SU-DHL-6 (cell line): ENCODE measurements around the gene EBF3.

Experiments used
- H2AFZ ChIP-seq: fragments of 200-600 bp; sonication (generic); 2 replicates; pipeline ENCODE4 v1.6.1; 2014; ENCODE audit warnings: low read depth, mild to moderate bottlenecking, moderate library complexity, mixed read lengths, antibody characterized with exemption, low read length; ENCODE audit not compliant: severe bottlenecking
- H3F3A ChIP-seq: fragments of 200-600 bp; shearing (Covaris generic); 2 replicates; pipeline ENCODE4 v1.6.0; 2016; ENCODE audit warnings: antibody characterized with exemption, mild to moderate bottlenecking; ENCODE audit not compliant: insufficient read depth
- H3K27ac ChIP-seq: fragments of 200-600 bp; sonication (generic); 2 replicates; pipeline ENCODE4 v1.5.1; 2016; ENCODE audit warnings: low read depth, mild to moderate bottlenecking, low read length, moderate library complexity, mixed read lengths
- H3K27me3 ChIP-seq: fragments of 200-600 bp; sonication (generic), shearing (Covaris generic); 2 replicates; pipeline ENCODE4 v1.6.0; 2014; ENCODE audit warnings: mild to moderate bottlenecking, low read length
- H3K36me3 ChIP-seq: fragments of 200-600 bp; sonication (generic); 2 replicates; pipeline ENCODE4 v1.6.1; 2014; ENCODE audit warnings: mild to moderate bottlenecking, low read length, mixed read lengths
- H3K4me2 ChIP-seq: fragments of 300-600, 200-600 bp; shearing (Covaris generic), sonication (generic); 2 replicates; pipeline ENCODE4 v1.6.0; 2014; ENCODE audit warnings: low read length, low read depth, mild to moderate bottlenecking; ENCODE audit not compliant: poor library complexity, severe bottlenecking
- H3K4me3 ChIP-seq: fragments of 200-600 bp; sonication (generic); 2 replicates; pipeline ENCODE4 v1.5.1; 2014; ENCODE audit warnings: antibody characterized with exemption, low read length, mild to moderate bottlenecking, mixed read lengths; ENCODE audit not compliant: insufficient read depth, poor library complexity, severe bottlenecking
- H3K79me2 ChIP-seq: fragments of 200-600 bp; sonication (generic); 2 replicates; pipeline ENCODE4 v1.6.1; 2014; ENCODE audit warnings: mild to moderate bottlenecking, low read length, moderate library complexity; ENCODE audit not compliant: insufficient read depth
- H3K9ac ChIP-seq: fragments of 200-600 bp; sonication (generic); 2 replicates; pipeline ENCODE4 v1.7.0; 2014; ENCODE audit warnings: mild to moderate bottlenecking, low read length
- H3K9me2 ChIP-seq: fragments of 200-600 bp; sonication (generic); replicated peaks from 2 replicates; pipeline ENCODE4 v1.6.1; 2014; ENCODE audit warnings: low read length; ENCODE audit not compliant: insufficient read depth
- H3K9me3 ChIP-seq: fragments of 200-600 bp; sonication (generic); 2 replicates; pipeline ENCODE4 v1.6.1; 2014; ENCODE audit warnings: low read length, mixed read lengths; ENCODE audit not compliant: insufficient read depth
- H4K20me1 ChIP-seq: fragments of 200-600 bp; sonication (generic); 2 replicates; pipeline ENCODE4 v1.6.1; 2014; ENCODE audit warnings: low read depth, mild to moderate bottlenecking, antibody characterized with exemption, low read length, moderate library complexity, mixed read lengths
- EZH2phosphoT487 ChIP-seq: fragments of 200-600 bp; sonication (generic), shearing (Covaris generic); conservative IDR thresholded peaks from 2 replicates; pipeline ENCODE4 v1.6.1; 2018; ENCODE audit warnings: mild to moderate bottlenecking, antibody characterized with exemption, low read length, moderate library complexity, mixed read lengths
- TF ChIP-seq, protein P1 (sequence below): fragments of 200-600 bp; sonication (generic); IDR thresholded peaks from one replicate; pipeline ENCODE4 v1.5.1; 2017; ENCODE audit warnings: antibody characterized with exemption, mild to moderate bottlenecking, low read length, moderate library complexity; ENCODE audit not compliant: insufficient read depth, poor library complexity, severe bottlenecking

The EBF3 gene

GRCh38 chr10:129965425-129965808 lies 1.3 kb upstream of the EBF3 start:
- Histone ChIP-seq H3K9me2 (no peaks in the 10 kb centered on the region), H3K9ac (no peak overlapping the region), H2AFZ (no peak overlapping the region), H3K4me3 (no peak overlapping the region), H3K27me3 (no peaks in the 10 kb centered on the region), H4K20me1 (no peaks in the 10 kb centered on the region), H3K4me2 (no peak overlapping the region), H3K27ac (no peak overlapping the region), H3K79me2 (no peaks in the 10 kb centered on the region), H3K36me3 (no peaks in the 10 kb centered on the region), H3K9me3 (no peaks in the 10 kb centered on the region), H3F3A (no peaks in the 10 kb centered on the region)
- no peak for TF ChIP-seq EZH2phosphoT487
- TF ChIP-seq, protein P1, sequence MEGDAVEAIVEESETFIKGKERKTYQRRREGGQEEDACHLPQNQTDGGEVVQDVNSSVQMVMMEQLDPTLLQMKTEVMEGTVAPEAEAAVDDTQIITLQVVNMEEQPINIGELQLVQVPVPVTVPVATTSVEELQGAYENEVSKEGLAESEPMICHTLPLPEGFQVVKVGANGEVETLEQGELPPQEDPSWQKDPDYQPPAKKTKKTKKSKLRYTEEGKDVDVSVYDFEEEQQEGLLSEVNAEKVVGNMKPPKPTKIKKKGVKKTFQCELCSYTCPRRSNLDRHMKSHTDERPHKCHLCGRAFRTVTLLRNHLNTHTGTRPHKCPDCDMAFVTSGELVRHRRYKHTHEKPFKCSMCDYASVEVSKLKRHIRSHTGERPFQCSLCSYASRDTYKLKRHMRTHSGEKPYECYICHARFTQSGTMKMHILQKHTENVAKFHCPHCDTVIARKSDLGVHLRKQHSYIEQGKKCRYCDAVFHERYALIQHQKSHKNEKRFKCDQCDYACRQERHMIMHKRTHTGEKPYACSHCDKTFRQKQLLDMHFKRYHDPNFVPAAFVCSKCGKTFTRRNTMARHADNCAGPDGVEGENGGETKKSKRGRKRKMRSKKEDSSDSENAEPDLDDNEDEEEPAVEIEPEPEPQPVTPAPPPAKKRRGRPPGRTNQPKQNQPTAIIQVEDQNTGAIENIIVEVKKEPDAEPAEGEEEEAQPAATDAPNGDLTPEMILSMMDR = no peak

DNA sequence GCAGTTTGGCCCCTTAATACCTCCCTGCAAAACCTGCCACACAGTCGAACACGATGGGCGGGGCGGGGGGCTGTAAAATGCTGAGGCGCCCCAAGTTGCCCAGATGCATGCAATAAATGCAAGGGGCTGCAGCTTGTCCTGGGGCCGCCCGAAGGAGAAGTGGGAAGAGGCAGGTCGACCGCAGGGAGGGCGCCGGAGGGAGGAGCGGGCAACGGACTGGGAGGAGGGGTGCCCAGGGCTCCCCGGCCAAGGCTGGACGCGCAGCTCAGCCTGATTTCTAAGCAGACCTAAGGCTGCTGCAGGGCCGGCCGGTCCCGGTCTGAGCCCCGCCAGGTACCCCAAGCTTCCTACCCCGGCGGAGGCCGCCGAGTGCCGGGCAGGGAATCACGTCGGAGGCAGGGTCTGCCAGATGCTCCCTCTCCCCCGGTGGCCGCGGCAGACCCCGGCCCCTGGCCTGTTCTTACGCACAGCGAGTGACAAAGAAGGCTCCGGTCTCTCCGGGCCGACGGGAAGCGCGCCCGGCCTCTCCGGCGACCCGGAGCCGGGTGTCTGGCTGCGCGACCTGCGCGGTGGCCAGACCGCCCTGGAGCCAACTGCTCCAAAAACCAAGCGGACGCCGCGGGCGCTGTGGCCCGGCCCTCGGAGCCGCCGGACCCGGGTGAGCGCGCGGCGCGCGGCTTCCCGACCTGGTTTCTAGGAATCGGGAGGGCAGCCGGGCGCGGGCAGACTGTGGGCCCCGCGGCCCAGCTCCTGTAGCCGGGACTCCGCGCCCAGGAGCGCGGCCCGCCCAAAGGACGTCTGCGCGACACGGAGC lies 744 bp upstream of the EBF3 start:
- H4K20me1 ChIP-seq = no peaks in the 10 kb centered on the region
- no peaks in the 10 kb centered on the region for H3F3A ChIP-seq
- no peaks in the 10 kb centered on the region for H3K27me3 ChIP-seq
- H3K9ac ChIP-seq = no peak overlapping the region
- no peak overlapping the region for H3K4me2 ChIP-seq
- H3K27ac ChIP-seq = no peak overlapping the region
- TF ChIP-seq EZH2phosphoT487 = no peak
- H3K36me3 ChIP-seq = no peaks in the 10 kb centered on the region
- no peaks in the 10 kb centered on the region for H3K9me2 ChIP-seq
- no peaks in the 10 kb centered on the region for H3K9me3 ChIP-seq
- H2AFZ ChIP-seq = no peak overlapping the region
- H3K4me3 ChIP-seq = no peak overlapping the region
- H3K79me2 ChIP-seq = no peaks in the 10 kb centered on the region

DNA sequence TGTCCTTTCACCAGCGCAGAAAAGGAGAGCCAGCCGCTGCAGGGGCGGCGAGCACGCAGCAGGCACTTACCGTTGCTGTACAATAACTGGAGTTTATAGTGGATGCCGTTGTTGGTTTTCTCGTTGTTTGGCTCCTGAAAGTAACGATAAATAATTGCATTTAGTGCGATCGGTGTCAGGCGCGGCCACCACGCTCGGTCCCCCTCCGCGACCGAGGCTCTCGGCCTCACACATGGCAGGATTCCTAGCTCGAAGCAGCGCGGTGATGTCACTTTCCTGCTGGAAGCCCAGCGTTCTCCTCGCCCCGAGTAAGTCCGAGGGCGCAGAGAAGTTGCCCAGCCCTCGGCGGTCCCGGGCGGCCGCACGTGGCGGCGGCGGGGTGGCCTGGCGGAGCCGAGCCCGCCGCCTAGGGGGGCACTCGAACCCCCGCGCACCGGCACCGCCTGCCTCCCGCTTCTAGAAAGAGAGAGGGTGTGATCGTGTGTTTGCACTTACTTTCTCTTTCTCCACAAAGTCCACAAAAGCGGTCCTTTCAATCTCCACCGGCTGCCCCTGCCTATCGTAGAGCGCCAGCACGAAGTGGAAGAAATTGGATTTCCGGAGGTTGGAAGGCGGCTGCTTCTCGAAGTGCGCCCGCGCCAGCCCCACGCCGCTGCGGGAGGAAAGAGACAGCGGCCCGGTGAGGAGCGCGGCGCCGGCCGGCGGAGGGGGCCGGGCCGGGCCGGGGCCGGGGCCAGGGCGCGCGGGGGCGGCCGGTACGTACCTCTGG lies 1.0 kb downstream of the EBF3 start:
- H3K36me3 ChIP-seq = no peaks in the 10 kb centered on the region
- no peak overlapping the region for H3K27ac ChIP-seq
- no peaks in the 10 kb centered on the region for H3F3A ChIP-seq
- H3K9me3 ChIP-seq = no peaks in the 10 kb centered on the region
- no peak overlapping the region for H3K4me2 ChIP-seq
- H3K9me2 ChIP-seq = no peaks in the 10 kb centered on the region
- H4K20me1 ChIP-seq = no peaks in the 10 kb centered on the region
- H3K9ac ChIP-seq = no peak overlapping the region
- H2AFZ ChIP-seq = no peak overlapping the region
- no peak for TF ChIP-seq EZH2phosphoT487
- TF ChIP-seq, protein P1 = no peak
- no peaks in the 10 kb centered on the region for H3K79me2 ChIP-seq
- H3K27me3 ChIP-seq = no peaks in the 10 kb centered on the region
- H3K4me3 ChIP-seq = no peak overlapping the region
